ENCODE results near the gene DALRD3. TPM values are rescaled to one million over a fixed set of nuclear protein-coding genes. Genes with fewer than 3 reads are reported as not detected.

Gene DALRD3
- total and polyA plus RNA-seq, 2 donors (not counting 1 experiment from before 2014, with no cell fraction given) = 57.2 to 82.6 TPM

DNA sequence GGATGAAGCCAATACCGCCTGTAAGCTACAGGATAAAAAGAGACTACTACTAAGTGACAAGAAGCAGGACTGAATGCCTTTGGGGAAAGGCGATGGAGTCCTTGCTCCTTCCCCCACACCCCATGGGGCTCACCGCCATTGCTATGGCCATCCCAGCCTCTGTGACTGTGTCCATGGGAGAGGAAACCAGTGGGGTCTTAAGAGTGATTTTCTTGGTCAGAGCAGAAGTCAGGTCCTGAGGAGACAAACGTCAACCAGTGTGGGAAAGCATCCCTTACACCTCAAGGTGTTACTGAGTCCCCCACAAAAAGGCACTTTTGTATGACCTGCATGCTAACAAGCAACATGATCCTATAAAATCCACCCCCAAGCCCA lies 9.9 kb upstream of the DALRD3 start:
- peaks cover 49% of the 10 kb centered on the region for H3K4me1 Mint-ChIP-seq
- H4K20me1 ChIP-seq (ENCODE audit: control insufficient read depth, insufficient read depth, low read length, poor library complexity, severe bottlenecking) = no peaks in the 10 kb centered on the region
- H3K4me1 ChIP-seq (ENCODE audit: control insufficient read depth in 2 of 2, insufficient read depth in 2 of 2, low read length in 2 of 2) = peaks cover 14 to 40% of the 10 kb centered on the region in 2 donors
- H3K79me2 ChIP-seq (ENCODE audit: control insufficient read depth, insufficient read depth, low read length) = peaks cover 40% of the 10 kb centered on the region
- peak overlapping the region; percentile 98 for H3K27ac Mint-ChIP-seq
- no peaks in the 10 kb centered on the region for H3K9me3 ChIP-seq (ENCODE audit: control extremely low read depth in 1 of 3, control insufficient read depth in 2 of 3, insufficient read depth in 1 of 3, low read length in 2 of 3)
- peak overlapping the region in 4 of 5 experiments; percentile 72 to 93 (median 76) for H3K4me3 ChIP-seq (ENCODE audit: control extremely low read depth in 1 of 5, extremely low read depth in 1 of 5, insufficient read depth in 1 of 5, low read depth in 2 of 5, low read length in 4 of 5)
- H3K27me3 Mint-ChIP-seq = no peaks in the 10 kb centered on the region
- H2AFZ ChIP-seq (ENCODE audit: insufficient read depth, low read depth, low read length, poor library complexity, severe bottlenecking) = no peak overlapping the region
- ChIA-PET POLR2A (interaction anchor here (0.5 to 1.8 kb wide), 5 partner anchors 8 to 415 kb away, joined by 4 to 20 read pairs (median 8); partner anchors contain the start of genes QRICH1 and WDR6), CTCF (interaction anchor here (0.6 to 2.3 kb wide), 4 partner anchors 16 to 40 kb away, joined by 3 to 41 read pairs (median 10); partner anchors contain the start of genes P4HTM and WDR6)
- WGBS (ENCODE audit: insufficient coverage) = 67% methylated on average over 1 of the region's 4 CpGs
- TF ChIP-seq EZH2 (IDR thresholded peaks at IDR 0.05; ENCODE audit: borderline replicate concordance, insufficient read depth, low read depth, low read length, poor library complexity, severe bottlenecking) = no peak
- TF ChIP-seq, protein P1, sequence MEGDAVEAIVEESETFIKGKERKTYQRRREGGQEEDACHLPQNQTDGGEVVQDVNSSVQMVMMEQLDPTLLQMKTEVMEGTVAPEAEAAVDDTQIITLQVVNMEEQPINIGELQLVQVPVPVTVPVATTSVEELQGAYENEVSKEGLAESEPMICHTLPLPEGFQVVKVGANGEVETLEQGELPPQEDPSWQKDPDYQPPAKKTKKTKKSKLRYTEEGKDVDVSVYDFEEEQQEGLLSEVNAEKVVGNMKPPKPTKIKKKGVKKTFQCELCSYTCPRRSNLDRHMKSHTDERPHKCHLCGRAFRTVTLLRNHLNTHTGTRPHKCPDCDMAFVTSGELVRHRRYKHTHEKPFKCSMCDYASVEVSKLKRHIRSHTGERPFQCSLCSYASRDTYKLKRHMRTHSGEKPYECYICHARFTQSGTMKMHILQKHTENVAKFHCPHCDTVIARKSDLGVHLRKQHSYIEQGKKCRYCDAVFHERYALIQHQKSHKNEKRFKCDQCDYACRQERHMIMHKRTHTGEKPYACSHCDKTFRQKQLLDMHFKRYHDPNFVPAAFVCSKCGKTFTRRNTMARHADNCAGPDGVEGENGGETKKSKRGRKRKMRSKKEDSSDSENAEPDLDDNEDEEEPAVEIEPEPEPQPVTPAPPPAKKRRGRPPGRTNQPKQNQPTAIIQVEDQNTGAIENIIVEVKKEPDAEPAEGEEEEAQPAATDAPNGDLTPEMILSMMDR (IDR thresholded peaks at IDR 0.05) = no peak
- DNase-seq = peak; percentile 23
- H3K36me3 ChIP-seq (replicated peaks in 1 of 2; ENCODE audit: control extremely low read depth in 1 of 2, control insufficient read depth in 1 of 2, extremely low read depth in 1 of 2, insufficient read depth in 2 of 2, low read length in 1 of 2) = peaks cover 12 to 64% of the 10 kb centered on the region in 2 experiments
- no peaks in the 10 kb centered on the region for H3K27me3 ChIP-seq (replicated peaks in 1 of 4; ENCODE audit: control extremely low read depth in 1 of 4, control insufficient read depth in 3 of 4, insufficient read depth in 4 of 4, low read length in 3 of 4)
- peak overlapping the region; percentile 98 for H3K4me3 Mint-ChIP-seq
- intact Hi-C loops (cut with micrococcal nuclease) = loop anchor here (5.0 to 10.0 kb wide), 3 partner anchors 313 to 786 kb away; partner anchors contain the start of genes IP6K2, USP4 and ZNF589
- H3K4me2 ChIP-seq (replicated peaks; ENCODE audit: low read depth, low read length, poor library complexity, severe bottlenecking) = peak overlapping the region; percentile 92
- peak overlapping the region; percentile 81 for H3K9ac ChIP-seq (ENCODE audit: low read length)
- H3K27ac ChIP-seq (ENCODE audit: low read length in 2 of 2) = peak overlapping the region; percentile 86 to 92
- no peaks in the 10 kb centered on the region for H3K9me3 Mint-ChIP-seq (ENCODE audit: insufficient read depth)
- ATAC-seq (ENCODE audit: low read depth) = no peak

DNA sequence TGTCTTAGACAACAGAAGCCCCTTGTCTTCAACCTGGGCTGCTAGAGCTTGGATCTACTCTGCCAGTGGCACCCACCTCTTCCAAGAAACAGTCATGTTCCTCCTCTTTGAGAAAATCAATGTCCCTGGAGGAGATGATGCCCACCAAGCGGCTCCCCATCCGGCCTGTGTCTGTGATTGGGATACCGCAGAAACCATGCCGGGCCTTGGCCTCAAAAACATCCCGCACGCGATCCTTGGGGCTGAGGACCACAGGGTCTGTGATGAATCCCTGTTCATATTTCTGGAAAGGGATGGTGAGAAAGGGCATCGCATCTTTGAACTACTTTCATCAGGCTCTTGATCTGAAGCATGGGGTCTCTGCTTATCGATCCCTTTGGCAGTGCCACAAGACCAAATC lies 9.3 kb upstream of the DALRD3 start:
- Mint-ChIP-seq H3K27ac (no peak overlapping the region), H3K9me3 (ENCODE audit: insufficient read depth) (no peaks in the 10 kb centered on the region), H3K4me1 (peaks cover 55% of the 10 kb centered on the region), H3K4me3 (peak overlapping the region; percentile 98), H3K27me3 (no peaks in the 10 kb centered on the region)
- Histone ChIP-seq H3K27me3 (replicated peaks in 1 of 4; ENCODE audit: control extremely low read depth in 1 of 4, control insufficient read depth in 3 of 4, insufficient read depth in 4 of 4, low read length in 3 of 4) (no peaks in the 10 kb centered on the region), H3K27ac (ENCODE audit: low read length in 2 of 2) (peak overlapping the region in 1 of 2 donors; percentile 92), H3K9me3 (ENCODE audit: control extremely low read depth in 1 of 3, control insufficient read depth in 2 of 3, insufficient read depth in 1 of 3, low read length in 2 of 3) (no peaks in the 10 kb centered on the region), H2AFZ (ENCODE audit: insufficient read depth, low read depth, low read length, poor library complexity, severe bottlenecking) (no peak overlapping the region), H3K4me3 (ENCODE audit: control extremely low read depth in 1 of 5, extremely low read depth in 1 of 5, insufficient read depth in 1 of 5, low read depth in 2 of 5, low read length in 4 of 5) (no peak overlapping the region), H3K4me1 (ENCODE audit: control insufficient read depth in 2 of 2, insufficient read depth in 2 of 2, low read length in 2 of 2) (peaks cover 20 to 47% of the 10 kb centered on the region in 2 donors), H3K36me3 (replicated peaks in 1 of 2; ENCODE audit: control extremely low read depth in 1 of 2, control insufficient read depth in 1 of 2, extremely low read depth in 1 of 2, insufficient read depth in 2 of 2, low read length in 1 of 2) (peaks cover 8 to 61% of the 10 kb centered on the region in 2 experiments), H3K4me2 (replicated peaks; ENCODE audit: low read depth, low read length, poor library complexity, severe bottlenecking) (no peak overlapping the region), H3K9ac (ENCODE audit: low read length) (no peak overlapping the region), H3K79me2 (ENCODE audit: control insufficient read depth, insufficient read depth, low read length) (peaks cover 44% of the 10 kb centered on the region), H4K20me1 (ENCODE audit: control insufficient read depth, insufficient read depth, low read length, poor library complexity, severe bottlenecking) (no peaks in the 10 kb centered on the region)
- 99% methylated on average over 7 of the region's 9 CpGs for WGBS (ENCODE audit: insufficient coverage)
- intact Hi-C loops (cut with micrococcal nuclease) = loop anchor here (5.0 to 10.0 kb wide), 3 partner anchors 313 to 785 kb away; partner anchors contain the start of genes IP6K2, USP4 and ZNF589
- TF ChIP-seq, protein P1 (IDR thresholded peaks at IDR 0.05) = no peak
- DNase-seq = no peak
- no peak for ATAC-seq (ENCODE audit: low read depth)
- ChIA-PET POLR2A (interaction anchor here (0.6 to 1.1 kb wide), 2 partner anchors 8 to 206 kb away, joined by 4 to 8 read pairs; no protein-coding TSS in a partner anchor), CTCF (interaction anchor here (0.6 to 4.3 kb wide), 3 partner anchors 35 to 40 kb away, joined by 3 to 41 read pairs (median 21); partner anchors contain the start of gene P4HTM)
